HepG2 (cell line): ENCODE results near the gene TNFAIP8L2. TPM values are rescaled to one million over a fixed set of nuclear protein-coding genes. Genes with fewer than 3 reads are reported as not detected.

ENCODE experiments used
- ARNT2 ChIP-seq: sonication (generic); formaldehyde crosslinking; IDR thresholded peaks from 2 replicates; pipeline ENCODE4 v1.8.0; 2022; ENCODE audit warnings: mild to moderate bottlenecking, low read depth, missing genetic modification reagents, moderate library complexity
- CC2D1A ChIP-seq: sonication (generic); formaldehyde crosslinking; IDR thresholded peaks from 2 replicates; pipeline ENCODE4 v1.8.1; 2023; ENCODE audit warnings: mild to moderate bottlenecking, missing genetic modification reagents
- CCAR2 ChIP-seq: fragments of 200-400 bp; formaldehyde crosslinking; optimal IDR thresholded peaks from 2 replicates; pipeline ENCODE3; 2018; ENCODE audit warnings: low read depth, mild to moderate bottlenecking, low read length, moderate library complexity
- FOSL2 ChIP-seq: sonication (generic); formaldehyde crosslinking; IDR thresholded peaks from 2 replicates; pipeline ENCODE4 v1.4.0; 2020; ENCODE audit warnings: missing genetic modification reagents
- GPBP1L1 ChIP-seq: sonication (generic); formaldehyde crosslinking; IDR thresholded peaks from 2 replicates; pipeline ENCODE4 v1.5.0; 2020; ENCODE audit warnings: mild to moderate bottlenecking, missing genetic modification reagents
- GTF3A ChIP-seq: sonication (generic); formaldehyde crosslinking; conservative IDR thresholded peaks from 2 replicates; pipeline ENCODE4 v1.4.0; 2020; ENCODE audit warnings: mild to moderate bottlenecking, missing genetic modification reagents
- HHEX ChIP-seq: IDR thresholded peaks from 2 replicates; pipeline ENCODE4 v1.6.1; 2016; ENCODE audit warnings: control low read depth
- HIC2 ChIP-seq: sonication (generic); formaldehyde crosslinking; IDR thresholded peaks from 2 replicates; pipeline ENCODE4 v1.9.0; 2022; ENCODE audit warnings: low read depth, missing genetic modification reagents
- HMG20A ChIP-seq: IDR thresholded peaks from 2 replicates; pipeline ENCODE4 v1.6.1; 2016; ENCODE audit warnings: borderline replicate concordance
- KLF9 ChIP-seq: IDR thresholded peaks from 2 replicates; pipeline ENCODE4 v1.6.1; 2016; ENCODE audit warnings: low read depth
- NR0B2 ChIP-seq: sonication (generic); formaldehyde crosslinking; IDR thresholded peaks from 2 replicates; pipeline ENCODE4 v1.4.0; 2020; ENCODE audit warnings: mild to moderate bottlenecking, missing genetic modification reagents
- PRDM4 ChIP-seq: sonication (generic); formaldehyde crosslinking; IDR thresholded peaks from 2 replicates; pipeline ENCODE4 v1.9.0; 2021; ENCODE audit warnings: missing genetic modification reagents, borderline replicate concordance
- RNF2 ChIP-seq: fragments of 450-650 bp; conservative IDR thresholded peaks from 2 replicates; pipeline ENCODE4 v1.6.1; 2016; ENCODE audit warnings: low read depth
- SMC3 ChIP-seq: IDR thresholded peaks from 2 replicates; pipeline ENCODE4 v1.6.1; 2011; ENCODE audit warnings: low read length, improper control_type of control experiment
- ZC3H4 ChIP-seq: sonication (generic); formaldehyde crosslinking; IDR thresholded peaks from 2 replicates; pipeline ENCODE4 v1.4.0; 2020; ENCODE audit warnings: missing genetic modification reagents, borderline replicate concordance
- ZFP37 ChIP-seq: sonication (generic); formaldehyde crosslinking; IDR thresholded peaks from 2 replicates; pipeline ENCODE4 v1.4.0; 2020; ENCODE audit warnings: missing genetic modification reagents, borderline replicate concordance
- ZNF501 ChIP-seq: sonication (generic); formaldehyde crosslinking; IDR thresholded peaks from 2 replicates; pipeline ENCODE4 v1.5.1; 2020; ENCODE audit warnings: mild to moderate bottlenecking, moderate library complexity, missing genetic modification reagents
- ZNF577 ChIP-seq: sonication (generic); formaldehyde crosslinking; IDR thresholded peaks from 2 replicates; pipeline ENCODE4 v1.4.0; 2020; ENCODE audit warnings: mild to moderate bottlenecking, low read depth, missing genetic modification reagents, borderline replicate concordance
- ZNF724P ChIP-seq: sonication (generic); formaldehyde crosslinking; IDR thresholded peaks from 2 replicates; pipeline ENCODE4 v1.8.0; 2022; ENCODE audit warnings: missing genetic modification reagents, borderline replicate concordance
- ZSCAN20 ChIP-seq: sonication (generic); formaldehyde crosslinking; IDR thresholded peaks from 2 replicates; pipeline ENCODE4 v1.4.0; 2020; ENCODE audit warnings: missing genetic modification reagents, mild to moderate bottlenecking, borderline replicate concordance
- polyA plus RNA-seq, 8 experiments: library from polyadenylated mRNA; depleted of rRNA in 3 of 8; stranded (reverse) in 7 of 8; unstranded in 1 of 8; fragments of >200 nt; fragmentation: Illumina TruSeq in 4 of 8; extraction: Trizol in 4 of 8; gene quantifications; 2 replicates each; pipeline versions ENCODE4 v1.2.1 to v1.2.3, GENCODE V29; 2011 to 2016; ENCODE audit warnings: low read depth in 4 of 8, missing spikeins in 1 of 8, mixed read lengths in 1 of 8; ENCODE audit not compliant: insufficient read depth in 1 of 8
- total RNA-seq, 5 experiments: library from RNA; depleted of rRNA; stranded (reverse); fragments of >200 nt; fragmentation: Illumina TruSeq; extraction: Trizol; gene quantifications; 2 replicates each; pipeline ENCODE4 v1.2.3, GENCODE V29; 2016; ENCODE audit warnings: low read depth in 1 of 5

The TNFAIP8L2 gene
- total and polyA plus RNA-seq, 2 of the 13 experiments (the other 11 are each of a cell fraction or from before 2014, with no cell fraction given), result not detected

- TF ChIP-seq PRDM4 (CRISPR knock-in tag), result no peak
- no peak for TF ChIP-seq CC2D1A (CRISPR knock-in tag)
- TF ChIP-seq ZFP37 (CRISPR knock-in tag), result peak; percentile 36; the same call in 1 of the 2 replicates
- TF ChIP-seq RNF2, result no peak
- TF ChIP-seq SMC3, result no peak
- 0 out of 2 replicates have a peak, but pooled peaks have one; percentile 39 for TF ChIP-seq ZSCAN20 (CRISPR knock-in tag)
- no peak for TF ChIP-seq CCAR2
- no peak for TF ChIP-seq NR0B2
- no peak; the same call in 1 of the 2 replicates for TF ChIP-seq ARNT2 (CRISPR knock-in tag)
- no peak for TF ChIP-seq ZNF724P (CRISPR knock-in tag)
- TF ChIP-seq ZNF577 (CRISPR knock-in tag), result no peak
- TF ChIP-seq ZNF501, result peak; percentile 94
- no peak; the same call in 1 of the 2 replicates for TF ChIP-seq HIC2 (CRISPR knock-in tag)
- peak; percentile 49 for TF ChIP-seq FOSL2
- no peak for TF ChIP-seq GPBP1L1 (CRISPR knock-in tag)
- TF ChIP-seq HHEX, result no peak
- no peak for TF ChIP-seq ZC3H4 (CRISPR knock-in tag)
- no peak for TF ChIP-seq KLF9 (CRISPR knock-in tag)
- TF ChIP-seq HMG20A (CRISPR knock-in tag), result no peak; the same call in 1 of the 2 replicates
- 0 out of 2 replicates have a peak, but pooled peaks have one; percentile 84 for TF ChIP-seq GTF3A
These were observed 9.5 kb downstream of the TNFAIP8L2 start, which contains the start of the genes LYSMD1 and SCNM1 (continued) for GRCh38 chr1:151165738-151166504.
